CD4-positive, CD25-positive, alpha-beta regulatory T cell (primary cell): ENCODE results near the gene DOCK11. TPM values are rescaled to one million over a fixed set of nuclear protein-coding genes. Genes with fewer than 3 reads are reported as not detected.

Experiments
- ATAC-seq, 2 donors: fragments of 150-1000 bp; cut with Tn5 transposase; one replicate each; pipeline ENCODE4 v1.10.0; 2021; ENCODE audit warnings: low read depth in 2 of 2, moderate number of reproducible peaks in 2 of 2, moderate library complexity in 1 of 2
- DNase-seq, 3 donors: peaks; one replicate each; pipeline versions ENCODE4 v3.0.0 to v3.0.0-alpha.2; 2012 to 2022; ENCODE audit warnings: mixed read lengths in 1 of 3
- H3K27ac ChIP-seq: one replicate; pipeline ENCODE4 v1.7.0; 2013; ENCODE audit warnings: mild to moderate bottlenecking, low read length; ENCODE audit not compliant: insufficient read depth, poor library complexity, severe bottlenecking
- H3K27me3 ChIP-seq: one replicate; pipeline ENCODE4 v1.7.0; 2013; ENCODE audit warnings: low read length; ENCODE audit not compliant: control insufficient read depth, insufficient read depth
- H3K36me3 ChIP-seq: one replicate; pipeline ENCODE4 v1.7.0; 2013; ENCODE audit warnings: mild to moderate bottlenecking, low read length, moderate library complexity; ENCODE audit not compliant: control insufficient read depth, insufficient read depth
- H3K4me1 ChIP-seq: 2 replicates; pipeline ENCODE4 v1.7.0; 2013; ENCODE audit warnings: mild to moderate bottlenecking, low read length; ENCODE audit not compliant: insufficient read depth, control insufficient read depth, poor library complexity, severe bottlenecking
- H3K4me3 ChIP-seq: one replicate; pipeline ENCODE4 v1.7.0; 2013; ENCODE audit warnings: low read depth, mild to moderate bottlenecking, low read length, moderate library complexity
- H3K9me3 ChIP-seq, 2 experiments: 1 replicate in 1 of 2; 2 replicates in 1 of 2; pipeline ENCODE4 v1.7.0; 2013; ENCODE audit warnings: low read length in 2 of 2, mild to moderate bottlenecking in 1 of 2, moderate library complexity in 1 of 2; ENCODE audit not compliant: control insufficient read depth in 2 of 2
- H3K27ac Mint-ChIP-seq, 3 donors: one replicate each; pipeline ENCODE4 v1.8.0; 2020 to 2022; ENCODE audit warnings: mild to moderate bottlenecking in 3 of 3, mixed read lengths in 3 of 3, moderate library complexity in 2 of 3
- H3K27me3 Mint-ChIP-seq: one replicate; pipeline ENCODE4 v1.8.0; 2022; ENCODE audit warnings: mild to moderate bottlenecking, mixed read lengths
- H3K36me3 Mint-ChIP-seq: one replicate; pipeline ENCODE4 v1.8.0; 2020; ENCODE audit warnings: mixed read lengths
- H3K4me1 Mint-ChIP-seq, 4 donors: one replicate each; pipeline ENCODE4 v1.8.0; 2020 to 2022; ENCODE audit warnings: mixed read lengths in 4 of 4, mild to moderate bottlenecking in 1 of 4
- H3K4me3 Mint-ChIP-seq, 4 donors: one replicate each; pipeline ENCODE4 v1.8.0; 2020 to 2022; ENCODE audit warnings: mild to moderate bottlenecking in 4 of 4, mixed read lengths in 4 of 4, moderate library complexity in 3 of 4
- H3K9me3 Mint-ChIP-seq, 7 donors: one replicate each; pipeline ENCODE4 v1.8.0; 2020 to 2022; ENCODE audit warnings: mixed read lengths in 7 of 7, mild to moderate bottlenecking in 3 of 7, moderate library complexity in 2 of 7
- polyA plus RNA-seq, 4 donors: library from polyadenylated mRNA; unstranded; fragments of 300-500 nt; fragmentation: Illumina TruSeq; gene quantifications; one replicate each; pipeline ENCODE4 v1.2.3, GENCODE V29; 2021
- total RNA-seq: library from RNA; stranded (reverse); gene quantifications from one replicate; pipeline ENCODE4 v1.2.3, GENCODE V29; 2022

Gene DOCK11
- total and polyA plus RNA-seq, 5 donors from 2014 or later: 26.5 to 126 (median 35.2) TPM

GRCh38 chrX:118621081-118621759, 125.6 kb downstream of the DOCK11 start:
- Mint-ChIP-seq H3K36me3 (peaks cover 6% of the 10 kb centered on the region), H3K4me1 (peaks cover 0 to 4% (median 1%) of the 10 kb centered on the region in 4 donors), H3K9me3 (no peaks in the 10 kb centered on the region), H3K27ac (no peak overlapping the region), H3K4me3 (no peak overlapping the region), H3K27me3 (no peaks in the 10 kb centered on the region)
- ATAC-seq (no peak), DNase-seq (no peak)
- H3K27me3 ChIP-seq: no peaks in the 10 kb centered on the region
- no peak overlapping the region for H3K4me3 ChIP-seq
- H3K27ac ChIP-seq: no peak overlapping the region
- no peaks in the 10 kb centered on the region for H3K9me3 ChIP-seq
- H3K4me1 ChIP-seq: no peaks in the 10 kb centered on the region
- H3K36me3 ChIP-seq: peaks cover 66% of the 10 kb centered on the region

- ATAC-seq (no peak), DNase-seq (no peak)
- Histone ChIP-seq H3K27me3 (no peaks in the 10 kb centered on the region), H3K9me3 (no peaks in the 10 kb centered on the region), H3K27ac (no peak overlapping the region), H3K36me3 (peaks cover 70% of the 10 kb centered on the region), H3K4me1 (no peaks in the 10 kb centered on the region), H3K4me3 (no peak overlapping the region)
- H3K9me3 Mint-ChIP-seq: no peaks in the 10 kb centered on the region
- no peak overlapping the region for H3K27ac Mint-ChIP-seq
- H3K36me3 Mint-ChIP-seq: peaks cover 10% of the 10 kb centered on the region
- H3K27me3 Mint-ChIP-seq: no peaks in the 10 kb centered on the region
- peaks cover 0 to 5% (median 3%) of the 10 kb centered on the region in 4 donors for H3K4me1 Mint-ChIP-seq
- no peak overlapping the region for H3K4me3 Mint-ChIP-seq
Measured at GRCh38 chrX:118623062-118623461, 127.4 kb downstream of the DOCK11 start.

GRCh38 chrX:118626346-118626745, 130.7 kb downstream of the DOCK11 start:
- Mint-ChIP-seq H3K27ac (peak overlapping the region in 2 of 3 donors; percentile 32 to 56), H3K4me1 (peaks cover 0 to 5% (median 2%) of the 10 kb centered on the region in 4 donors), H3K9me3 (no peaks in the 10 kb centered on the region), H3K36me3 (peaks cover 8% of the 10 kb centered on the region), H3K27me3 (no peaks in the 10 kb centered on the region), H3K4me3 (no peak overlapping the region)
- DNase-seq (no peak), ATAC-seq (no peak)
- no peak overlapping the region for H3K27ac ChIP-seq
- H3K27me3 ChIP-seq: no peaks in the 10 kb centered on the region
- no peaks in the 10 kb centered on the region for H3K9me3 ChIP-seq
- H3K36me3 ChIP-seq: peaks cover 86% of the 10 kb centered on the region
- H3K4me3 ChIP-seq: no peak overlapping the region
- H3K4me1 ChIP-seq: no peaks in the 10 kb centered on the region

- Mint-ChIP-seq H3K27me3 (no peaks in the 10 kb centered on the region), H3K4me3 (no peak overlapping the region), H3K36me3 (peaks cover 8% of the 10 kb centered on the region), H3K27ac (peak overlapping the region in 1 of 3 donors; percentile 56), H3K9me3 (no peaks in the 10 kb centered on the region), H3K4me1 (peaks cover 0 to 5% (median 2%) of the 10 kb centered on the region in 4 donors)
- Histone ChIP-seq H3K9me3 (no peaks in the 10 kb centered on the region), H3K27me3 (no peaks in the 10 kb centered on the region), H3K4me3 (no peak overlapping the region), H3K27ac (no peak overlapping the region), H3K36me3 (peaks cover 84% of the 10 kb centered on the region), H3K4me1 (no peaks in the 10 kb centered on the region)
- ATAC-seq: no peak
- DNase-seq: peak in 1 of 3 donors; percentile 19
Measured at GRCh38 chrX:118627084-118627758, 131.6 kb downstream of the DOCK11 start.

- Histone ChIP-seq H3K4me3 (no peak overlapping the region), H3K27ac (no peak overlapping the region), H3K4me1 (no peaks in the 10 kb centered on the region), H3K27me3 (no peaks in the 10 kb centered on the region), H3K9me3 (no peaks in the 10 kb centered on the region), H3K36me3 (peaks cover 86% of the 10 kb centered on the region)
- DNase-seq: no peak
- H3K36me3 Mint-ChIP-seq: peaks cover 10% of the 10 kb centered on the region
- no peak for ATAC-seq
- H3K27me3 Mint-ChIP-seq: no peaks in the 10 kb centered on the region
- H3K4me1 Mint-ChIP-seq: peaks cover 0 to 5% (median 0%) of the 10 kb centered on the region in 4 donors
- no peaks in the 10 kb centered on the region for H3K9me3 Mint-ChIP-seq
- no peak overlapping the region for H3K4me3 Mint-ChIP-seq
- no peak overlapping the region for H3K27ac Mint-ChIP-seq
Measured at GRCh38 chrX:118630848-118631247, 135.2 kb downstream of the DOCK11 start.

- H3K27ac ChIP-seq: no peak overlapping the region
- Mint-ChIP-seq H3K27me3 (no peaks in the 10 kb centered on the region), H3K27ac (peak overlapping the region in 1 of 3 donors; percentile 27), H3K36me3 (peaks cover 10% of the 10 kb centered on the region), H3K4me3 (no peak overlapping the region), H3K9me3 (no peaks in the 10 kb centered on the region), H3K4me1 (peaks cover 0 to under 1% (median 0%) of the 10 kb centered on the region in 4 donors)
- no peak overlapping the region for H3K4me3 ChIP-seq
- H3K9me3 ChIP-seq: no peaks in the 10 kb centered on the region
- H3K27me3 ChIP-seq: no peaks in the 10 kb centered on the region
- H3K36me3 ChIP-seq: peaks cover 88% of the 10 kb centered on the region
- no peak for ATAC-seq
- no peak for DNase-seq
- H3K4me1 ChIP-seq: no peaks in the 10 kb centered on the region
Measured at GRCh38 chrX:118631586-118631985, 136.0 kb downstream of the DOCK11 start.

GRCh38 chrX:118632862-118633261, 137.2 kb downstream of the DOCK11 start:
- Mint-ChIP-seq H3K9me3 (no peaks in the 10 kb centered on the region), H3K4me1 (no peaks in the 10 kb centered on the region), H3K36me3 (peaks cover 8% of the 10 kb centered on the region), H3K4me3 (no peak overlapping the region), H3K27ac (no peak overlapping the region), H3K27me3 (no peaks in the 10 kb centered on the region)
- no peak for DNase-seq
- peaks cover 85% of the 10 kb centered on the region for H3K36me3 ChIP-seq
- no peak overlapping the region for H3K4me3 ChIP-seq
- H3K27ac ChIP-seq: no peak overlapping the region
- no peak for ATAC-seq
- H3K4me1 ChIP-seq: no peaks in the 10 kb centered on the region
- H3K27me3 ChIP-seq: no peaks in the 10 kb centered on the region
- H3K9me3 ChIP-seq: no peaks in the 10 kb centered on the region

- Histone ChIP-seq H3K4me1 (no peaks in the 10 kb centered on the region), H3K36me3 (peaks cover 87% of the 10 kb centered on the region), H3K27me3 (no peaks in the 10 kb centered on the region), H3K4me3 (no peak overlapping the region), H3K27ac (no peak overlapping the region), H3K9me3 (no peaks in the 10 kb centered on the region)
- no peak overlapping the region for H3K4me3 Mint-ChIP-seq
- no peaks in the 10 kb centered on the region for H3K9me3 Mint-ChIP-seq
- H3K27me3 Mint-ChIP-seq: no peaks in the 10 kb centered on the region
- peaks cover 6% of the 10 kb centered on the region for H3K36me3 Mint-ChIP-seq
- DNase-seq (no peak), ATAC-seq (no peak)
- H3K4me1 Mint-ChIP-seq: no peaks in the 10 kb centered on the region
- no peak overlapping the region for H3K27ac Mint-ChIP-seq
Measured at GRCh38 chrX:118633530-118633929, 137.9 kb downstream of the DOCK11 start.
